IMR-90 (cell line): ENCODE results near the gene ZNF74. TPM values are rescaled to one million over a fixed set of nuclear protein-coding genes. Genes with fewer than 3 reads are reported as not detected.
"Not testable (repeated sequence)": the region's sequence is repeated elsewhere in the genome, so short reads cannot be mapped to it uniquely, and the experiment has no call there.

Experiments
- ATAC-seq: fragments of 200-7000 bp; cut with Tn5 transposase; 2 replicates; pipeline ENCODE4 v1.9.1; 2020; ENCODE audit warnings: low read depth, mild to moderate bottlenecking, moderate library complexity
- BruUV-seq: library from RNA; stranded (reverse); fragments of 400-500 nt; replicated peaks from 2 replicates; lab custom pipeline; 2021; lab: Mats Ljungman, UMichigan
- CTCF ChIA-PET: fragments of 300-600 bp; formaldehyde crosslinking; extraction: SDS; loops from one replicate; lab custom pipeline; 2021; ENCODE audit warnings: antibody characterized with exemption; lab: Yijun Ruan, JAX
- POLR2A ChIA-PET: fragments of 300-600 bp; sonication (Branson Sonifier 250); formaldehyde crosslinking; loops from one replicate; lab custom pipeline; 2022; ENCODE audit warnings: antibody characterized with exemption; ENCODE audit not compliant: unreplicated experiment; lab: Charles Lee
- DNase-seq: peaks from one replicate; pipeline ENCODE4 v3.0.0; 2013
- H2AFZ ChIP-seq: replicated peaks from 2 replicates; pipeline ENCODE3; 2013; ENCODE audit warnings: low read length, mild to moderate bottlenecking; ENCODE audit not compliant: poor library complexity
- H2AK5ac ChIP-seq: 2 replicates; pipeline ENCODE4 v1.6.1; 2013; ENCODE audit warnings: low read depth, low read length, inconsistent platforms
- H2AK9ac ChIP-seq: replicated peaks from 2 replicates; pipeline ENCODE3; 2013; ENCODE audit warnings: mild to moderate bottlenecking, low read depth, low read length, moderate library complexity; ENCODE audit not compliant: poor library complexity
- H2BK120ac ChIP-seq: 2 replicates; pipeline ENCODE4 v1.6.1; 2013; ENCODE audit warnings: low read depth, low read length, inconsistent platforms
- H2BK15ac ChIP-seq: 3 replicates; pipeline ENCODE4 v1.6.1; 2013; ENCODE audit warnings: low read depth, low read length, inconsistent platforms
- H2BK20ac ChIP-seq: 2 replicates; pipeline ENCODE4 v1.6.1; 2013; ENCODE audit warnings: low read depth, mild to moderate bottlenecking, inconsistent platforms, low read length, moderate library complexity
- H2BK5ac ChIP-seq: 2 replicates; pipeline ENCODE4 v1.6.1; 2013; ENCODE audit warnings: mild to moderate bottlenecking, low read depth, low read length, inconsistent platforms; ENCODE audit not compliant: poor library complexity, severe bottlenecking
- H3K14ac ChIP-seq: replicated peaks from 2 replicates; pipeline ENCODE4 v1.6.1; 2013; ENCODE audit warnings: low read depth, low read length, inconsistent platforms
- H3K18ac ChIP-seq: 2 replicates; pipeline ENCODE4 v1.6.1; 2013; ENCODE audit warnings: low read depth, low read length, control low read depth
- H3K23ac ChIP-seq: 2 replicates; pipeline ENCODE4 v1.6.1; 2013; ENCODE audit warnings: low read depth, low read length, inconsistent platforms
- H3K27ac ChIP-seq: 2 replicates; pipeline ENCODE4 v1.5.1; 2013; ENCODE audit warnings: mild to moderate bottlenecking, control low read depth, low read length; ENCODE audit not compliant: insufficient read depth
- H3K27me3 ChIP-seq: 2 replicates; pipeline ENCODE4 v1.6.1; 2013; ENCODE audit warnings: low read length; ENCODE audit not compliant: control insufficient read depth, insufficient read depth
- H3K36me3 ChIP-seq: 2 replicates; pipeline ENCODE4 v1.6.1; 2013; ENCODE audit warnings: low read length, mixed read lengths; ENCODE audit not compliant: control insufficient read depth, insufficient read depth
- H3K4ac ChIP-seq: 2 replicates; pipeline ENCODE4 v1.6.1; 2013; ENCODE audit warnings: low read depth, low read length, inconsistent platforms
- H3K4me1 ChIP-seq: 2 replicates; pipeline ENCODE4 v1.6.1; 2013; ENCODE audit warnings: low read length, mixed read lengths; ENCODE audit not compliant: control insufficient read depth, insufficient read depth
- H3K4me2 ChIP-seq: 2 replicates; pipeline ENCODE4 v1.6.1; 2013; ENCODE audit warnings: low read depth, mild to moderate bottlenecking, control low read depth, low read length, moderate library complexity
- H3K4me3 ChIP-seq: 2 replicates; pipeline ENCODE4 v1.5.1; 2013; ENCODE audit warnings: low read depth, mild to moderate bottlenecking, control low read depth, low read length, moderate library complexity; ENCODE audit not compliant: insufficient read depth
- H3K56ac ChIP-seq: 2 replicates; pipeline ENCODE4 v1.6.1; 2013; ENCODE audit warnings: low read length, inconsistent platforms; ENCODE audit not compliant: insufficient read depth; ENCODE audit errors: extremely low read depth
- H3K79me1 ChIP-seq, 2 experiments: 2 replicates each; pipeline ENCODE4 v1.6.1; 2013; ENCODE audit warnings: low read length in 2 of 2, inconsistent platforms in 1 of 2, low read depth in 1 of 2
- H3K9ac ChIP-seq: 2 replicates; pipeline ENCODE4 v1.6.1; 2013; ENCODE audit warnings: low read depth, low read length, control low read depth
- H3K9me1 ChIP-seq: 2 replicates; pipeline ENCODE4 v1.6.1; 2013; ENCODE audit warnings: low read length, inconsistent platforms; ENCODE audit not compliant: insufficient read depth
- H3K9me3 ChIP-seq: 2 replicates; pipeline ENCODE4 v1.6.1; 2013; ENCODE audit warnings: low read length; ENCODE audit not compliant: control insufficient read depth, insufficient read depth
- H4K20me1 ChIP-seq: 2 replicates; pipeline ENCODE4 v1.6.1; 2013; ENCODE audit warnings: low read length, inconsistent platforms; ENCODE audit not compliant: insufficient read depth
- H4K5ac ChIP-seq: 2 replicates; pipeline ENCODE4 v1.6.1; 2013; ENCODE audit warnings: mild to moderate bottlenecking, low read depth, low read length, control low read depth
- H4K8ac ChIP-seq, 2 experiments: 2 replicates each; pipeline ENCODE4 v1.6.1; 2013; ENCODE audit warnings: low read depth in 2 of 2, low read length in 2 of 2, control low read depth in 1 of 2, inconsistent platforms in 1 of 2
- H4K91ac ChIP-seq: 2 replicates; pipeline ENCODE4 v1.6.1; 2013; ENCODE audit warnings: low read depth, low read length, inconsistent platforms; ENCODE audit not compliant: insufficient read depth
- WGBS, 2 experiments: methylation state at CpG; one replicate each; pipeline versions ENCODE4 v1.1.5 to v1.1.7; 2013; ENCODE audit warnings: missing lambda C conversion rate in 2 of 2; ENCODE audit not compliant: insufficient read length in 1 of 2; ENCODE audit errors: extremely low coverage in 2 of 2; 5-methylcytosine and 5-hydroxymethylcytosine counted together
- dilution Hi-C: fragments of 300-500 bp; cut with HindIII; formaldehyde crosslinking; loops from one replicate; pipeline ENCODE4 v1.14.3; 2018; ENCODE audit warnings: low sequenced_read_pairs; ENCODE audit not compliant: unreplicated experiment
- in situ Hi-C: fragments of 300-500 bp; cut with MboI; formaldehyde crosslinking; loops from 3 replicates; pipeline ENCODE4 v1.14.3; 2019; ENCODE audit warnings: low sequenced_read_pairs, inconsistent platforms, mixed read lengths
- intact Hi-C: fragments of 100-400 bp; cut with micrococcal nuclease; formaldehyde crosslinking; loops from 2 replicates; pipeline ENCODE4 v1.10.0; 2022
- polyA plus RNA-seq, 3 experiments: library from polyadenylated mRNA; depleted of rRNA; stranded (reverse); fragments of >200 nt; gene quantifications; 2 replicates each; pipeline ENCODE4 v1.2.3, GENCODE V29; 2012; ENCODE audit warnings: low replicate concordance in 1 of 3
- total RNA-seq: library from RNA; depleted of rRNA; stranded (reverse); fragments of >200 nt; gene quantifications from 2 replicates; pipeline ENCODE4 v1.2.3, GENCODE V29; 2012

ZNF74 gene
- total and polyA plus RNA-seq, 2 of the 4 experiments (the other 2 are of a cell fraction), result 7.5 to 8.4 TPM

DNA sequence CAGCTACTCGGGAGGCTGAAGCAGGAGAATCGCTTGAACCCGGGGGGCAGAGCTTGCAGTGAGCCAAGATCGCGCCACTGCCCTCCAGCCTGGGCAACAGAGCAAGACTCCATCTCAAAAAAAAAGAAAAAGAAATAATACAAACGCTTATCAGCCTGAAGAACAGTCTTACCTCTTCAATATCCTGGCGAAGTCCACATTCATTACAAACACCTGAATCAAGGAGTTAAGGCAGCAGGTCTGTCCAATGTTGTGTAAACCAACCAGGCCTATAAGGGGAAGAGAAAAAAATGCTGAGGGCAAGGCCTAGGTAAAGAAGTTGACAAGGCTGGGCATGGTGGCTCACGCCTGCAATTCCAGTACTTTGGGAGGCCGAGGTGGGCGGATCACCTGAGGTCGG lies 17.0 kb upstream of the ZNF74 start:
- H2BK15ac ChIP-seq, CTCF ChIA-PET, H2AK5ac ChIP-seq, H3K4me2 ChIP-seq, H4K20me1 ChIP-seq, in situ Hi-C loops, H2BK20ac ChIP-seq, H3K56ac ChIP-seq, H3K18ac ChIP-seq, ATAC-seq, H3K27me3 ChIP-seq, H3K9me3 ChIP-seq, POLR2A ChIA-PET, H4K8ac ChIP-seq, H3K4me3 ChIP-seq, H2BK120ac ChIP-seq, H3K4me1 ChIP-seq, H3K4ac ChIP-seq, H3K14ac ChIP-seq, dilution Hi-C loops, H3K36me3 ChIP-seq, H3K9me1 ChIP-seq, H3K79me1 ChIP-seq, H2AFZ ChIP-seq, H4K5ac ChIP-seq, H3K23ac ChIP-seq, intact Hi-C loops, H3K9ac ChIP-seq, H2BK5ac ChIP-seq, H4K91ac ChIP-seq, H2AK9ac ChIP-seq, H3K27ac ChIP-seq, BruUV-seq, DNase-seq: not testable (repeated sequence)
- no CpG with 5 or more reads among the region's 11 CpGs for WGBS, 2 experiments
